ENCODE data around the gene FAM222B. TPM values are rescaled to one million over a fixed set of nuclear protein-coding genes. Genes with fewer than 3 reads are reported as not detected.

FAM222B gene
- total and polyA plus RNA-seq, 9 of the 15 experiments (the other 6 are each of a cell fraction or from before 2014, with no cell fraction given): 4.0 to 34.6 (median 7.5) TPM

GRCh38 chr17:28735242-28735722 is 107.3 kb downstream of the FAM222B start (continued):
- no peak for TF ChIP-seq DDX20 (tag; IDR thresholded peaks at IDR 0.05; ENCODE audit: low read depth)
- TF ChIP-seq CREB5 (CRISPR knock-in tag; IDR thresholded peaks at IDR 0.05): no peak
- no peak for TF ChIP-seq ZNF695 (CRISPR knock-in tag; IDR thresholded peaks at IDR 0.05)
- TF ChIP-seq TBL1XR1 (IDR thresholded peaks at IDR 0.05; ENCODE audit: low read length in 2 of 2): peak in 1 of 2 experiments; percentile 74; a peak in 2 of 4 replicates
- TF ChIP-seq ZFPM2 (CRISPR knock-in tag; IDR thresholded peaks at IDR 0.05): no peak
- TF ChIP-seq SMARCC2 (IDR thresholded peaks at IDR 0.05; ENCODE audit: low read depth): peak; percentile 73; the same call in 1 of the 2 replicates
- TF ChIP-seq SREBF2 (CRISPR knock-in tag; IDR thresholded peaks at IDR 0.05): no peak
- TF ChIP-seq FOXJ3 (CRISPR knock-in tag; IDR thresholded peaks at IDR 0.05): no peak
- no peak for TF ChIP-seq USF1 (CRISPR knock-in tag; IDR thresholded peaks at IDR 0.05)
- peak in 1 of 2 experiments; percentile 82; a peak in 2 of 4 replicates for TF ChIP-seq RCOR1 (IDR thresholded peaks at IDR 0.05; ENCODE audit: borderline replicate concordance in 1 of 2, low read depth in 2 of 2, low read length in 2 of 2)
- peak; percentile 83 for TF ChIP-seq ATF7 (IDR thresholded peaks at IDR 0.05)
- 0 out of 2 replicates have a peak, but pooled peaks have one; percentile 58 for TF ChIP-seq ELF4 (CRISPR knock-in tag; IDR thresholded peaks at IDR 0.05)
- TF ChIP-seq TCF3 (CRISPR knock-in tag; IDR thresholded peaks at IDR 0.05): peak; percentile 24; the same call in 1 of the 2 replicates
- no peak for TF ChIP-seq ZNF408 (CRISPR knock-in tag; IDR thresholded peaks at IDR 0.05; ENCODE audit: low read depth)
- no peak for TF ChIP-seq TAF15 (IDR thresholded peaks at IDR 0.05; ENCODE audit: low read depth, low read length)
- no peak for TF ChIP-seq ZNF75A (CRISPR knock-in tag; IDR thresholded peaks at IDR 0.05)
- TF ChIP-seq IRF9 (tag; IDR thresholded peaks at IDR 0.05): no peak
- TF ChIP-seq CHCHD3 (CRISPR knock-in tag; IDR thresholded peaks at IDR 0.05): no peak
- TF ChIP-seq, protein P1, sequence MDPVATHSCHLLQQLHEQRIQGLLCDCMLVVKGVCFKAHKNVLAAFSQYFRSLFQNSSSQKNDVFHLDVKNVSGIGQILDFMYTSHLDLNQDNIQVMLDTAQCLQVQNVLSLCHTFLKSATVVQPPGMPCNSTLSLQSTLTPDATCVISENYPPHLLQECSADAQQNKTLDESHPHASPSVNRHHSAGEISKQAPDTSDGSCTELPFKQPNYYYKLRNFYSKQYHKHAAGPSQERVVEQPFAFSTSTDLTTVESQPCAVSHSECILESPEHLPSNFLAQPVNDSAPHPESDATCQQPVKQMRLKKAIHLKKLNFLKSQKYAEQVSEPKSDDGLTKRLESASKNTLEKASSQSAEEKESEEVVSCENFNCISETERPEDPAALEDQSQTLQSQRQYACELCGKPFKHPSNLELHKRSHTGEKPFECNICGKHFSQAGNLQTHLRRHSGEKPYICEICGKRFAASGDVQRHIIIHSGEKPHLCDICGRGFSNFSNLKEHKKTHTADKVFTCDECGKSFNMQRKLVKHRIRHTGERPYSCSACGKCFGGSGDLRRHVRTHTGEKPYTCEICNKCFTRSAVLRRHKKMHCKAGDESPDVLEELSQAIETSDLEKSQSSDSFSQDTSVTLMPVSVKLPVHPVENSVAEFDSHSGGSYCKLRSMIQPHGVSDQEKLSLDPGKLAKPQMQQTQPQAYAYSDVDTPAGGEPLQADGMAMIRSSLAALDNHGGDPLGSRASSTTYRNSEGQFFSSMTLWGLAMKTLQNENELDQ (CRISPR knock-in tag; IDR thresholded peaks at IDR 0.05; ENCODE audit: borderline replicate concordance): no peak
- TF ChIP-seq ZNF146 (CRISPR knock-in tag; IDR thresholded peaks at IDR 0.05; ENCODE audit: unreplicated experiment): peak; percentile 38
- no peak; the same call in 1 of the 2 replicates for TF ChIP-seq MYNN (IDR thresholded peaks at IDR 0.05)
- no peak for TF ChIP-seq MYNN (CRISPR knock-in tag; IDR thresholded peaks at IDR 0.05)
- TF ChIP-seq TGIF2 (CRISPR knock-in tag; IDR thresholded peaks at IDR 0.05): no peak
- TF ChIP-seq ZNF449 (CRISPR knock-in tag; IDR thresholded peaks at IDR 0.05): no peak

All from K562 (cell line).